Hippocampal formation (tissue), 2 donors: Measurements from ENCODE around the gene TMCC3.
"Not testable (repeated sequence)": the region's sequence is repeated elsewhere in the genome, so short reads cannot be mapped to it uniquely, and the experiment has no call there.

Source experiments
- DNase-seq, 2 donors: peaks; one replicate each; lab custom pipeline; 2025; lab: John Stamatoyannopoulos, UW

The TMCC3 gene

GRCh38 chr12:94599189-94599588 is 51.2 kb downstream of the TMCC3 start:
- no peak for DNase-seq

- no peak for DNase-seq
These were observed 53.1 kb downstream of the TMCC3 start for GRCh38 chr12:94597268-94597667.

GRCh38 chr12:94596596-94596995 is 53.8 kb downstream of the TMCC3 start:
- no peak for DNase-seq

GRCh38 chr12:94595152-94595551 is 55.2 kb downstream of the TMCC3 start:
- no peak for DNase-seq

GRCh38 chr12:94594443-94594825 is 55.9 kb downstream of the TMCC3 start:
- DNase-seq: no peak

GRCh38 chr12:94593822-94594442 is 56.4 kb downstream of the TMCC3 start:
- DNase-seq: no peak

- not testable (repeated sequence) for DNase-seq
These were observed 57.6 kb downstream of the TMCC3 start for GRCh38 chr12:94592723-94593122.

- DNase-seq: no peak
These were observed 58.3 kb downstream of the TMCC3 start for GRCh38 chr12:94592080-94592479.

GRCh38 chr12:94590428-94590827 is 59.9 kb downstream of the TMCC3 start:
- no peak for DNase-seq

GRCh38 chr12:94589591-94590001 is 60.8 kb downstream of the TMCC3 start:
- DNase-seq: no peak

GRCh38 chr12:94588346-94588745 is 62.0 kb downstream of the TMCC3 start:
- no peak for DNase-seq

GRCh38 chr12:94587266-94588241 is 62.8 kb downstream of the TMCC3 start:
- DNase-seq: no peak

GRCh38 chr12:94586589-94587259 is 63.6 kb downstream of the TMCC3 start:
- DNase-seq: no peak

GRCh38 chr12:94585626-94586025 is 64.7 kb downstream of the TMCC3 start:
- DNase-seq: no peak

- no peak for DNase-seq
These were observed 66.0 kb downstream of the TMCC3 start for GRCh38 chr12:94584377-94584776.

GRCh38 chr12:94582591-94582990 is 67.8 kb downstream of the TMCC3 start:
- no peak for DNase-seq

- no peak for DNase-seq
These were observed 74.5 kb downstream of the TMCC3 start for GRCh38 chr12:94575645-94576403.

- DNase-seq: no peak
These were observed 75.3 kb downstream of the TMCC3 start for GRCh38 chr12:94575024-94575423.

- no peak for DNase-seq
These were observed 78.8 kb downstream of the TMCC3 start for GRCh38 chr12:94571556-94571955.

- DNase-seq: no peak
These were observed 80.2 kb downstream of the TMCC3 start for GRCh38 chr12:94570161-94570560.

GRCh38 chr12:94567761-94568160 is 82.6 kb downstream of the TMCC3 start:
- no peak for DNase-seq

GRCh38 chr12:94566345-94566744 is 84.0 kb downstream of the TMCC3 start:
- DNase-seq: peak; percentile 82 to 85
